ENCODE results near the gene MAPK1. TPM values are rescaled to one million over a fixed set of nuclear protein-coding genes. Genes with fewer than 3 reads are reported as not detected.

MAPK1 gene
- total RNA-seq, 1 experiment from 2014 or later: 139 TPM

DNA sequence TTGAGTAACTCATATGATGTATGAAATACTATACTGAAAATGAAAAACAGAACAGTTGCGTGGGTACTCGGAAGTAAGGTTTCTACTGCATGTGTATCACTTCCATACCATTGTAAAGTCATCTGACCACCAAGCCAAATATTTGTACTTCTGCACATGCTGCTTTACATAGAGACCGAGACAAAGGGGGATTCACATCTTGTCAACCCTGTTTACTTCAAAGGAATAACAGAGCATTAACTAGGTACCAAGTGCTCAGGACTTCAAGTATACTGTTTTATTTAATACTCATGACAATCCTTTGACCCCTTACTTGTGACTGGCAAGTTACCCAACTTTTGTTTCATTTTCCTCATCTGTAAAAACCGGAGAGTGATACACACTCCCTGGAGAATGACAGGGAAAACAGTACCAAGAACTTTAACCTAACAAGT is 9.9 kb downstream of the MAPK1 start:
- POLR2A ChIA-PET (ENCODE audit: low non-redundant PET): no interaction called here

DNA sequence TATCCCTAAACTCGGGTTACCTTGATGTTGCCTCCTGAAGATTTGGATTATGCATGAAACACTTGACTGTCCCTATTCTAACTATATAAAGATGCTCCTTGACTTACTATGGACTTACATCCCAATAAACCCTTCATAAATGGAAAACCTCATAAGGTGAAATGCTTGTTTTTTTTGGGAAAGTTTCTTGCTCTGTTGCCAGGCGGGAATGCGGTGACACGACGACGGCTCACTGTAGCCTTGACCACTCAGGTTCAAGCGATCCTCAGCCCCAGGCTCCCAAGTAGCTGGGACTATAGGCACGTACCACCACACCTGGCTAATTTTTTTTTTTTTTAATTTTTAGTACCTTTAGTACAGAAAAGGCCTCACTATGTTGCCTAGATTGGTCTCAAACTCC is 10.6 kb downstream of the MAPK1 start:
- no peak for TF ChIP-seq EZH2 (IDR thresholded peaks at IDR 0.05; ENCODE audit: borderline replicate concordance, low read depth, low read length, poor library complexity, severe bottlenecking)
- TF ChIP-seq, protein P1, sequence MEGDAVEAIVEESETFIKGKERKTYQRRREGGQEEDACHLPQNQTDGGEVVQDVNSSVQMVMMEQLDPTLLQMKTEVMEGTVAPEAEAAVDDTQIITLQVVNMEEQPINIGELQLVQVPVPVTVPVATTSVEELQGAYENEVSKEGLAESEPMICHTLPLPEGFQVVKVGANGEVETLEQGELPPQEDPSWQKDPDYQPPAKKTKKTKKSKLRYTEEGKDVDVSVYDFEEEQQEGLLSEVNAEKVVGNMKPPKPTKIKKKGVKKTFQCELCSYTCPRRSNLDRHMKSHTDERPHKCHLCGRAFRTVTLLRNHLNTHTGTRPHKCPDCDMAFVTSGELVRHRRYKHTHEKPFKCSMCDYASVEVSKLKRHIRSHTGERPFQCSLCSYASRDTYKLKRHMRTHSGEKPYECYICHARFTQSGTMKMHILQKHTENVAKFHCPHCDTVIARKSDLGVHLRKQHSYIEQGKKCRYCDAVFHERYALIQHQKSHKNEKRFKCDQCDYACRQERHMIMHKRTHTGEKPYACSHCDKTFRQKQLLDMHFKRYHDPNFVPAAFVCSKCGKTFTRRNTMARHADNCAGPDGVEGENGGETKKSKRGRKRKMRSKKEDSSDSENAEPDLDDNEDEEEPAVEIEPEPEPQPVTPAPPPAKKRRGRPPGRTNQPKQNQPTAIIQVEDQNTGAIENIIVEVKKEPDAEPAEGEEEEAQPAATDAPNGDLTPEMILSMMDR (conservative IDR thresholded peaks at IDR 0.05; ENCODE audit: low read depth, low read length): no peak
- Histone ChIP-seq H3K36me3 (ENCODE audit: insufficient read depth, low read length, poor library complexity, severe bottlenecking) (peaks cover 3% of the 10 kb centered on the region), H3K9me3 (ENCODE audit: low read depth, low read length, poor library complexity, severe bottlenecking) (no peaks in the 10 kb centered on the region), H3K27me3 (replicated peaks; ENCODE audit: insufficient read depth, low read depth, low read length, poor library complexity) (no peaks in the 10 kb centered on the region), H3K4me3 (ENCODE audit: low read depth, low read length, poor library complexity, severe bottlenecking) (no peak overlapping the region), H3K27ac (ENCODE audit: low read depth, low read length, poor library complexity, severe bottlenecking) (no peak overlapping the region), H3K4me1 (ENCODE audit: insufficient read depth, low read length, poor library complexity, severe bottlenecking) (peaks cover 11% of the 10 kb centered on the region)
- BruUV-seq (replicated peaks): no TSS peak
- DNase-seq (ENCODE audit: low spot score): no peak
- CTCF ChIA-PET: no interaction called here
- intact Hi-C loops (cut with micrococcal nuclease; ENCODE audit: unreplicated experiment): no loop called here
- POLR2A ChIA-PET (ENCODE audit: low non-redundant PET): no interaction called here

More for the DNA sequence above, 9.9 kb downstream of the MAPK1 start:
- no TSS peak for BruUV-seq (replicated peaks)
- Histone ChIP-seq H3K4me3 (ENCODE audit: low read depth, low read length, poor library complexity, severe bottlenecking) (no peak overlapping the region), H3K27ac (ENCODE audit: low read depth, low read length, poor library complexity, severe bottlenecking) (no peak overlapping the region), H3K9me3 (ENCODE audit: low read depth, low read length, poor library complexity, severe bottlenecking) (no peaks in the 10 kb centered on the region), H3K27me3 (replicated peaks; ENCODE audit: insufficient read depth, low read depth, low read length, poor library complexity) (no peaks in the 10 kb centered on the region), H3K36me3 (ENCODE audit: insufficient read depth, low read length, poor library complexity, severe bottlenecking) (peaks cover 2% of the 10 kb centered on the region), H3K4me1 (ENCODE audit: insufficient read depth, low read length, poor library complexity, severe bottlenecking) (peaks cover 14% of the 10 kb centered on the region)
- TF ChIP-seq EZH2 (IDR thresholded peaks at IDR 0.05; ENCODE audit: borderline replicate concordance, low read depth, low read length, poor library complexity, severe bottlenecking): no peak
- TF ChIP-seq, protein P1 (conservative IDR thresholded peaks at IDR 0.05; ENCODE audit: low read depth, low read length): no peak
- intact Hi-C loops (cut with micrococcal nuclease; ENCODE audit: unreplicated experiment): no loop called here
- DNase-seq (ENCODE audit: low spot score): no peak
- CTCF ChIA-PET: no interaction called here

DNA sequence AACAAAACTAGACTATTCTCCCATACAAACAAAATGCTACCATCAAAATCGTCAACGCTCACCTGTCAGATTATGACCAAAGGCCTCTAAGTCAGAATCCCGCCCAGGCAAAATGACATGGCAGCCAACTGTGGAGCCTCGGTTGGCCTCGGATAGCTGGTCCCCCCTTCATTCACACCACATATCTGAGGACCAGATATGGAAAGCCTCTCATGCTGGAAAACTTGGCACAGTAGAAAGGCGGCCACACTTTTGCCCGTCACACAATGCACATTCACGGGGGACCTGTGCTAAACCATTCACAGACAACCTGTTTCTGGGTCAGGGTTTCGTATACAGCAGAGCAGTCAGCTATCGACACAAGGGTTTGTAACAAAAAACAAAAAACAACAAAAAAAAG is 11.2 kb downstream of the MAPK1 start:
- Histone ChIP-seq H3K4me3 (ENCODE audit: low read depth, low read length, poor library complexity, severe bottlenecking) (no peak overlapping the region), H3K36me3 (ENCODE audit: insufficient read depth, low read length, poor library complexity, severe bottlenecking) (peaks cover 3% of the 10 kb centered on the region), H3K9me3 (ENCODE audit: low read depth, low read length, poor library complexity, severe bottlenecking) (no peaks in the 10 kb centered on the region), H3K4me1 (ENCODE audit: insufficient read depth, low read length, poor library complexity, severe bottlenecking) (peaks cover 10% of the 10 kb centered on the region), H3K27me3 (replicated peaks; ENCODE audit: insufficient read depth, low read depth, low read length, poor library complexity) (no peaks in the 10 kb centered on the region), H3K27ac (ENCODE audit: low read depth, low read length, poor library complexity, severe bottlenecking) (no peak overlapping the region)
- POLR2A ChIA-PET (ENCODE audit: low non-redundant PET): no interaction called here
- intact Hi-C loops (cut with micrococcal nuclease; ENCODE audit: unreplicated experiment): no loop called here
- BruUV-seq (replicated peaks): no TSS peak
- TF ChIP-seq, protein P1 (conservative IDR thresholded peaks at IDR 0.05; ENCODE audit: low read depth, low read length): no peak
- no peak for TF ChIP-seq EZH2 (IDR thresholded peaks at IDR 0.05; ENCODE audit: borderline replicate concordance, low read depth, low read length, poor library complexity, severe bottlenecking)
- no peak for DNase-seq (ENCODE audit: low spot score)
- CTCF ChIA-PET: no interaction called here
